GM18508 (cell line): Measurements from ENCODE around the gene OR4A15.

Experiments used
- ATAC-seq: cut with Tn5 transposase; IDR thresholded peaks from one replicate; pipeline ENCODE4 v1.9.1; 2021; ENCODE audit warnings: moderate number of reproducible peaks; ENCODE audit not compliant: insufficient read depth, unreplicated experiment

Gene OR4A15

GRCh38 chr11:55367674-55368073, at the start of gene OR4A15:
TSS of gene OR4A15 (plus strand) at chr11:55367974. CDS start at chr11:55367974, 0 bp downstream.
- ATAC-seq = no peak

GRCh38 chr11:55324500-55324899, 43.3 kb upstream of the OR4A15 start:
- no peak for ATAC-seq

GRCh38 chr11:55342901-55343300, 24.9 kb upstream of the OR4A15 start, which contains the start of gene OR4A16:
TSS of gene OR4A16 (plus strand) at chr11:55343201. CDS start at chr11:55343201, 0 bp downstream.
- no peak for ATAC-seq

GRCh38 chr11:55345306-55345705, 22.5 kb upstream of the OR4A15 start:
- no peak for ATAC-seq

- no peak for ATAC-seq
Observed at GRCh38 chr11:55349032-55349431, 18.7 kb upstream of the OR4A15 start.

- no peak for ATAC-seq
Observed at GRCh38 chr11:55357560-55358184, 10.1 kb upstream of the OR4A15 start.

- ATAC-seq = no peak
Observed at GRCh38 chr11:55401011-55401410, 33.2 kb downstream of the OR4A15 start.
